NCI-H526 (cell line): ENCODE measurements around the gene DDC.
"Not testable (repeated sequence)": the region's sequence is repeated elsewhere in the genome, so short reads cannot be mapped to it uniquely, and the experiment has no call there.

ENCODE experiments used
- DNase-seq, 2 experiments: peaks; one replicate each; lab custom pipeline; 2025; lab: John Stamatoyannopoulos, UW

DDC gene

DNA sequence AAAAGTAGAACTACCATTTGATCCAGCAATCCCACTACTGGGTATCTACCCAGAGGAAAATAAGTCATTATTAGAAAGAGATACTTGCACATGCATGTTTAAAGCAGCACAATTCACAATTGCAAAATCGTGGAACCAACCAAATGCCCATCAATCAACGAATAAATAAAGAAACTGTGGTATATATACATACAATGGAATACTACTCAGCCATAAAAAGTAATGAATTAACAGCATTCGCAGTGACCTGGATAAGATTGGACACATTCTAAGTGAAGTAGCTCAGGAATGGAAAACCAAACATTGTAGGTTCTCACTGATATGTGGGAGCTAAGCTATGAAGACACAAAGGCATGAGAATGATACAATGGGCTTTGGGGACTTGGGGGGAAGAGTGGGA lies 45.9 kb downstream of the DDC start:
- DNase-seq: not testable (repeated sequence)

DNA sequence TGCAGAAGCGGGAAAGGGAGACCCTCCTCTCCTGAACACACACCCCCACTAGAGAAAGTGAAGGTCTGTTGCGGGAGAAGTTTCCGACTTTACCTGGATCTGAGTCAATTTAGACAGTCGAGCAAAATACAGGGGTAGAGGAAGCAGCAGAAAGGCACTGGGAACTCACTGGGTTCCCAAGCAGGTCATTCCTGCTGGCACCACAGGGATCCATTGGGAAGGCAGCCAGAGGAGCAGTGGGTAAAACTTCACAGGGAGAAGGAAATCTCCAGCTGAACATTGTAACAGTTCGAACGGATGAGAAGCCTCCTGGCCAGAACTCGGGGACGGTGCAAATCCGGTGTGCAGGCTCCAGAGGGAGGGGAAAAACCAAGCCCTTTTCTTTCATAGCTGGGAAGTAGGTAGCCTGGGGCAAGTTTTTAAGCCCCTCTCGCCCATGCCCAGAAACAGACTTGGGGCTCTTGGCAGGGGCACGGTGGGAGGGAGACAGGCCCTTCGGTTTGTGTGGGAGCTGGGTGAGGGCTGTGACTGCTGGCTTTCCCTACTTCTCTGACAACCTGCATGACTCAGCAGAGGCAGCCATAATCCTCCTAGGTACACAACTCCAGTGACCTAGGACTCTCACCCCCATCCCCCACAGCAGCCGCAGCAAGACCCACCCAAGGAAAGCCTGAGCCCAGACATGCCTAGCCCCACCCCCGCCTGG lies 51.9 kb downstream of the DDC start:
- DNase-seq: no peak

DNA sequence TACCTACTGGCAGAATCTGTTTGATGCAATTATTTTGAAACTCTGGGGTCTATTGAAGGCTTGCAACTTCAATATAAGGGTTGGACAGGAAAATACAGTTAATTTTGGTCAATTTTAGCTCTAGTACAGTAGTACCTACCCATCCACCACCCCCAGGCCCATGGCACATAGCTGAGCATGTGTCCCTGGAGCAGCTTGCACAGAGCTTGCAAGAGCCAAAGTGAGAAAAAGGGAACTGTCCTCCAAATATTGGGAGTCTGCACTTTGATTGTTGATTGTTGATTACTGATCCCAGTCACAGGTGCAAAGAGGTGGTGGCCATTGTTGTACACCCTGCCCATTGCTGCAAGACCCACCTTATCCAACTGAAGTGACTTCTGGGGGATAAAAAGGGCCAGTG lies 52.8 kb downstream of the DDC start:
- DNase-seq: no peak

DNA sequence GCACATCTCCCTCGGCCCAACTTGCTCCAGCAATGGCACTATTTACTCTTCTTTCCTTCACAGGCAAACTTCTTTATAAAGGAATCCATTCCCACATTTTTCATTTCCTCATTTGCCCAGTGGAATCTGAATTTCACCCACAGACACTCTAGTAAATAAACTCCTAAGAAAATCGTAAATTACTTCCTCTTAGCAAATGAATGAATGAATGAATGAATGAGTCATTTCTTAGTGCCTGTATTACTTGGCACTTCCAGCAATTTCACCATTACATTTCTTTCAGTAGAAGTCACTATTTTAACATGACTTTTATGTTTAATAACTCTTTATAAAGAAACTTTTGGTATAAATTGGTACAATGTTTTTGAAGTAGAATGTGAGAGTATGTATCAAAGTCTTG lies 55.7 kb downstream of the DDC start:
- no peak for DNase-seq

DNA sequence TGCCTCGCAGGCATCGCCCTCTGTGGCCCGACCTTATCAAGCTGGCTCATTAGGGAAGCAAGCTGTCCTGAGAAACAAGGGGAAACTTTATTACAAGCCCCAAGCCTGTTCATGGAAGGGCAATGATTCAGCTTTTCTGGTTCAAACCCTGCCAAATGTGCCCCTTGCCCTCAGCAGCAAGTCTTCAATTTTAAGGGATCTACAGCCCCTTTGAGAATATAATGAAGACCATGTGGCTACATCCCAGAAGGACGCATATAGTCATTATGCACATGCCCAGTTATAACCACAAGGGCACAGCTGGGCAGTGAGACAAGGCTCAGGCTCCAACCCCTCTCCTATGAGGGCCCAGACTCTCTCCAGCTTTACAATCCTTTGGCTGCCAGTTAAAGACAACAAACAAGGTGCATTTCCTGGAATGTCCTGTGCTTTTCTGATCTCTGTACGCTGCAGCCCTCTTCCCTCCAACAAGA lies 56.7 kb downstream of the DDC start:
- DNase-seq: no peak

DNA sequence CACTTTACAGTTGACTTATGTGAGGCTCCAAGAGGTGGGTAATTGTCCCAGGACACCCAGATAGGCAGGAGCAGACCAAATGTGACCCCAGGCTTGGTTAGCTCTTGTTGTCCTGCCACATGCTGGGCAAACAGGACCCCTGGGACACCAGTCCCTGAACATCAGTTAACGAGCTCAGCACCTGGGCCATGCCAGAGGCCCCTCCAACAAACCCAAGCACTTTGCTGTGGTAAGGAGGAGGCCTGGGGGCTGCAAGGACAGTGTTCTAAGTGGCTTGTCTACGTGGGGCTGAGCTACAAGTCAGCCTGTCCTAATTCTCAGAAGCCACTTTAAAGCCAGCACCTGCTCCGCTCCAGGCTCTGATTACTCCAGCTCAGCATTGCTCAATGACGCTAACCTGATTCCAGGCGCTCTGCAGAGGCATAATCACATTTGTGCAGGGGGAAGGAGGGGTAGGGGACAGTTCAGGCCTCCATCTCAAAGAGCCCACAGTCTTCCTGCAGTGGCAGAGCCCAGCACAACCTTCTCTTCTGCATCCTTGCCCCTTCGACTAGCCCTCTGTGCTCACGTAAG lies 57.2 kb downstream of the DDC start:
- DNase-seq: no peak

DNA sequence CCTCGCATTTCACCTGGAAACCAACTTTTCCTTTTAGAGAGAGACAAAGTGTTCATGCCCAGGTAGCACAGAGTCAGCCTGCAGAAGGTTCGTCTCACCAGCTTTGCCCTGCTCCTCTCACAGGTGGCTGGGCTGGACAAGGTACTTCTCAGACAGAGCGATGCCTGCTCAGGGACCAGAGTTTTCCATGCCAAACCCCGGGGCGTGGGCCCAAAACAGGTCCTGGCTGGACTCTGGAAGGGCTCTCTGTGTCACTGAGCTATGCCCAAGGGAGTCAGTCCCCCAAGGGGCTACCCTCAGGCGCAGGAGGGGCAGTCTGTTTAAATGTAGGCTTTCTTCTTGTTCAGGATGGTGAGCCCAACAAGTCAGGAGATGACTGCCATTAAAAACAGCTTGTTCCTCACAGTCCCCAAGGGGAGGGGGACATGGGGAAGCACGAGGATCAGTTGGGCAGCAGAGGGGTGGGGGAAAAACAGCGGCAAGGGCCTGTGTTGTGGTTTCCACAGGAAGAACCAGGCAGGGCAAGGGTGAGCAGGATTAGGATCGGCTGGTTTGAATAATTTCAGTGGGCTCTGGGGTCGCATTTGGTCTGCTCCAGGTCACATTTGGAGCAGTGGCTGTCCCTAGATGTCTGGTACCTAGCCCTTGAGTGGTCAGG lies 59.5 kb downstream of the DDC start:
- no peak for DNase-seq

DNA sequence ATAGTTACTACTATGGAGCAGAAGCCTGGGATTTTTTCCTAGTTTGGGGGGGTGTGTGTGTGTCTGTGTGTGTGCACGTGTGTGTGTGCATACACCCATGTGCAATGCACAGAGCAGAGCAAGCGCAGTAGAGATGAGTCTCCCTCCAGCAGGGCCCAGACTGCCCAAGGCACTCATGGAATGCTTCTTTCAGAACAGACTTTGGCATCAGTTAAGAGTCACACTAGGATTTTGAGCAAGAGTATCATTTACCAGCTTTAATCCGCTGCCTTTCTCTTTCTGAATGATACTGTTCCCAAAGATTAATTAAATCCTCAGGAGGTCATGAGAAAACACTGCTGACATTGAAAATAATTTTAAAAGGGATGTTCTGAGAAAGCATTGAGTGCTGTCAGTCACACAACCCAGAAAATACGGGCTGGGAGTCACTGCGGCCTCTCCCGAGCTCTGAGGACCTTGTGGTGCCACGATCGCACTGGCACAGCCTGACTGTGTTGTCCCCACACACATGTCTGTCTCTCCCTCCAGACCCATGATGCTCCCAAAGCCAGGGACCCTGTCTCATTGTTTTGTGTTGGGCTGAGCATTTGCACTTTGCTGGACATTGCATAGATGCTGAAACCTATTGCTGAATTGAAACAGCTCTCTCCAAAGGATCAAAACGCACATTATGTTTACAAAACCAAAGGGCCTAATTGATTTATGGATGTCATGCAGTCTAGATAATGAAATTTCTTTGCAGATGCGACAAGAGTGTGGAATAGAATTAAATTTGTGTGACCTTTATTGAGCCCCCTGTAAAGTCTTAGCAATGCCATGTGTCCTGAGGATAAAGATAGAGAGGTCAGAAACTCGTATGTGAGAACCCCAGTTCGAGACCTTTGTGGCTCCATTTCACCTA lies 60.3 kb downstream of the DDC start:
- no peak for DNase-seq

DNA sequence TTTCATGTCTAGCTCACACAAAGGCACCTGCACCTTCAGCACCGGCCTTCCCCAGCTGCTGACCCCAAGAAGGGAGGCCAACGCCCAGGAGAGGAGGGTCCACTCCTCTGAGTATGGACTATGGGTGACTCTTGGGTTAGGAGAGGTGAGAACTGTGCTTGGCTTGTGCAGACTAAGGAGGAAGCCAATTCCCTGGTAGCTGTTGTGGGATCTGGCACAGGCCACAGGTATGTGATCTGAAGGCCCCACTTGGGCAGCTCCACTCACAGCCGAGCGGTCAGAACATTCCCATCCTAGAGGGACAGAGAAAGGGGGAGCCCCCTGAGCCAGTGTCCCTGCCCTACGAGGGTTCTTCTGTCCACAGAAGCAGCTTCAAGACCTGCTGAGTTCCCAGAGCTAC lies 62.3 kb downstream of the DDC start:
- no peak for DNase-seq

DNA sequence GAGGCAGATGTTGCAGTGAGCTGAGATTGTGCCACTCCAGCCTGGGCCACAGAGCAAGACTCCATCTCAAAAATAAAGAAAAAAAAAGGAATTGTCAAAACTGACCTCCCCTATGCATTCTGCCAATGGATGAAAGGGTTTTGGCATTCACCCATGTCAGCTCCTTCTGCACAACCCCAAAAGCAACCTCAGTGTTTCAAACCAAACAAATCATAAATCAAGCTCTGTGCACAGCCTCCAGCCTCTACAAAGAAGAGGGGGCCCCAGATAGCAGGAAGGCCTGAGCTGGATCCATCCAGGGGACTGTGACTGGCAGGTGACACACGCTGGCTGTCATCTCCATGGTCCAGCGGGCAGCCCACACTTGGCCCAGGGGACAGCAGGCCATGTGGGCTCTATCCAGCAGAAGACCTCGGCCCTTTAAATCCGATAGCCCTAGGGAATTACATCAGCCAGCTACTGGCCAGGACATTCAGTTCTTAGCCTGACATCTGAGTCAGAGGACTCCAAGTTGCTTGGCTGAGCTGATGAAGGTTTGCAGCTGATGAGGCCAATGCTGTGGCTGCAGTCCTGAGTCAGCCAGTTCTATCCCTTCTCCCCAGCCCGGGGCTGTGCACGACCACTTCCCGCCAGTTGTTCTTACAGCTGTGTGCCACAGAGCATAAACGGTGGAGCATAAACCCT lies 63.1 kb downstream of the DDC start:
- DNase-seq: no peak

DNA sequence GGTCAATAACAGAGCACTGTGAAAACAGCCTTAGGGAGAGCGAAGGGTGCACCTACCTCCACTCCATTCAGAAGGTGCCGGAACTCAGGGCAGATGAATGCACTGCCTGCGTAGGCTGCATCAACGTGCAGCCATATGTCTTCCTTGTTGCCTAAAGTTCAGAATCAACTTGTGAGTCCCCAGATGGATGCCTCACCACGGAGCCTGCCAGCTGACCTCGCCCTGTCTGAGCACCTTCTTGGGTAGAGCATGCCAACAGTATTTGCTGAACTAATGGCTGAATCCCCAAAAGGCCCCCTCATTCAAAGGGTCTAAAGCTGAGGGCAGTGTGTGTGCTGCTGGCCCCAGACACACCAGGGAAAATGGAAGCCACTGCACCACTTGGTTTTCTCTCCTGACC lies 66.1 kb downstream of the DDC start:
- DNase-seq: no peak

DNA sequence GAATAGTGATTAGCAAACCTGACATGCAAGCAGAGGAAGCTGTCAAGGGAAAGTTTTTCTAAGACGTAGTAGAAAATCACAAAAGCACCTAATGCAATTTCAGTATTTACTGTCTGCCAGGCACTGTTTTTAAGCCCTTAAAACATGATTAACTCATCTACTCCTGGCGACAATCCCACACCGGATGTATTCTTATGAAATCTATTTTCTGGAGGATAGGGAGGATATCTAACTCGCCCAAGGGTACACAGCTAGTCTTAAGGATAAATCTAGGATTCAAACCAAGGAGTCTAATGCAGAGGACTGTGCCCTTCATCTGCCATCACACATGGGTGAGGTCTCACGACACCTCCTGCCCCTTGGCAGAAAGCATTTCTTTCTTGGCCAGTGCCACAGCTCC lies 67.2 kb downstream of the DDC start:
- no peak for DNase-seq

DNA sequence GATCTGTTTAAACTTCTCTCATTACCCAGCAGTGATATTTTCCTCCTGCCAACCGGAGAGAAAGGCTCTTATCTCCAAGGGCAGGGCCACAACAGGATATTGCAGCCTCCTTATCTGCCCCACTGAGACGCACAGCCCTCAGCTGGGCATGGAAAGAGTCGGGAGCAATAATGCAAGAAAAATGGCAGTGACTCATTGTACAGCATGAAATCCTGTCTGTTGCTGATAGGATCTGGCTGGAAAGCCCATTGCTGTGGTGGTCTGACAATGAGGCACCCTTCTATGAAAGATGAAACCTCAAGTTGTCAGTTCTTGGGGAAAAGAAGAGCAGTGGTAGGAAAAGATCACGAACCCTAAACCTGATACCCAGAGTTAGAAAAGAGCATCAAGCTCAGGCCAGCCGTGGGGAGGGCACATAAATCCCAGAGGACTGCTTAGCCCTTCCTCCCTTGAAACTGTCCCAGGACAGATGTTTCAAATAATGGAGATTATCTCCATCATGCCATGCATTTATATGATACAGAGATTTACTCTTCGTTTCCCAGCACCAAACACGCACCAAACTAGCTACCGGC lies 68.0 kb downstream of the DDC start:
- no peak for DNase-seq

DNA sequence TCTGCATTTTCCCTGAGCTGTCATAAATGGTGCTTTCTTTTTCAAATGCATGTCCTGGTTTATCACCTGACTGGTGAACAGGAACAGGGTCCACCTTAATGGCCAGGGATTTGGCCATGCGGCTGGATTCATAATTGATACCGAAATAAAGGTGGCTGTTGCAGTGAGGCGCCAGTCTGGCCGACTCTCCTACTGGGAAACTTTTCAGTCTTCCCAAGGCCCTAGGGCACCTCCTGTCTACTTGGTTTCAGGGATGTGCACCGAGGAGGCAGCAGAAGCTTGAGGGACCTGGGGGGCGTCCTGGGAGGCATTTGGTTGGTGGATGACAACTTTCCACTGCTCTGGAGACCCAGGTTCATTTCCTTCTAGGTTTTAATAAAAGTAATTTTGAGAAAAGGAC lies 68.6 kb downstream of the DDC start:
- DNase-seq: no peak

DNA sequence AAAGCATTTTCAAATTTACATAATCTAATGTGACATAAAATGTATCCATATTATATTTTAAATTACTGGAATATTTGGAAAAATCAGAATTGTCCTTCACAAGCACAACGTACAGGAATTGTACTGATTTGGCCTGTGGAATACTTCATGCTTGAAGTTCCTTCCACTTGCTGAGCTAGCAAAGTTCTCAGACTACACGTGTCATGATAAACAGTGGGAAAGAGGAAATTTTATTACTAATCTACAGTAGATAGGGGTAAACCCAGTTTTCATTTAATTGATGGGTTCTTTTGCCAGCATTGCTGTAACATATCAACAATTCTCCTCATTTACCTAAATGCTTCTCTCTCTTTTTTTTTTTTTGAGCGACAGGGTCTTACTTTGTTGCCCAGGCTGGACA lies 69.5 kb downstream of the DDC start:
- DNase-seq: no peak

DNA sequence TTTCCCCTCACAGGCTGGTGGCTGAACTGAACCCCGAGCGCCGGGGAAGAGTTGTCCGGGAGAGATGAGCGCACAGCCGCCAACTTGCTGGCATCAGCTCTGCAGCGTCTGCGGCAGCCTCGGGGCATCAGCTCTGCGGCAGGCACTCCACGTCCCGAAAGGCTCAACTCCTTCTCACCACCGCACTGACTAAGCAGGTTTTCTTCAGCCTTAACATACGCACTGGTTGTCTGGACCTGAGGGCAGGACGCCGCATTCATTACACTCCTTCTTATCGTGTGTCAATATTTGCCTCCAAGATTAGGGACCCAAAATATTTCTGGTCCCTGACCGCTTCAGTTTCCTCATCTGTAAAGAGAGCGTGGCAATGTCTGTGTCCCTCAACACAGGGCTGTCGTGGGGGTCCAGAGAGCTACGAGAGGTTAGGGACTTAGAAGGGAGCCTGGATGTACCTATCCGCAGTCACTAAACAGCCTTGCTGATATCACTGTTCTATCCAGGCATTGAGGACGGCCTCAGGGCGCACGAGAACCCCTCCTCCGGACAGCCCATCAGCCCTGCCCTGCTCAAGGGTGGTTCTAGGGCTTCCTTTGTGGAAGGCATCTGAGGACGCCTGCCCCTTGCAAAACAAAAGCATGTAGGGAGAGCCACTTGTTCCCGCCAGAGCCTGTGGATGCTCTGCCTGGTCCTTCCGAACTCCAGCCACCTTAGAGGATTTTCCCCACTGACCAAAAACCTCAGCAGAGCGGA lies 72.3 kb downstream of the DDC start:
- DNase-seq: no peak

DNA sequence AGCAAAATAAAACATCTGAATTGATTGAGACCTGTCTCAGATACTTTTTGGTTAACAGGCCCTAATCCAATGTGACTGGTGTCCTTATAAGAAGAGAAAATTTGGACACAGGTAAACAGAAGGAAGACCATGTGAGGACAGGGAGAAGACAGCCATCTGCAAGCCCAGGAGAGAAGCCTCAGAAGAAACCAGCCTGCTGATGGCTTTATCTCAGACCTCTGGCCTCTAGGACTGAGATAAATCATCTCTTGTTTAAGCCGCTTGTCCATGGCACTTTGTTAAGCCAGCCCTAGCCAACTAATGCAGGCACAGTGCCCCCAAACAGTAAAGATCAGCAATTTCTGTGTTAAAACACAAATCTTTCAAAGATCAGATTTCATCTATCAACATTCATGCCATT lies 73.3 kb downstream of the DDC start:
- DNase-seq: no peak

DNA sequence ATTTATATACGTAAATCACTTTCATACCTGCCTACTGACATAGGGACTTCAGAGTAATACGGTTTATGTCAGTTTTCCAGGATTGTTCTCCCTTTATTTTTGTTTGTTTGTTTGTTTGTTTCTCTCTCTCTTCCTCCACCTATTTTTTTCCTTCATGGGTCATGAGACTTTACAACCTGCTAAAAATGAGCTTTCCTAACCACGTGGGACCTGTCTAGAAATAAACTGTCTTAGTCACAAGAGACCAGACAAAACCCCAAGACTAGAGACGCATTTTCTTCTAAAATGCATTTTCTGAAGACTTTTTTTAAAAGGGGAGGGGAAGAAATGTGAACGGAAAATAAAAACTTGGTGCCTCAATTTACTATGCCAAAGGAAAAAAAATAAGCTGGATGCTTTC lies 74.0 kb downstream of the DDC start:
- no peak for DNase-seq

DNA sequence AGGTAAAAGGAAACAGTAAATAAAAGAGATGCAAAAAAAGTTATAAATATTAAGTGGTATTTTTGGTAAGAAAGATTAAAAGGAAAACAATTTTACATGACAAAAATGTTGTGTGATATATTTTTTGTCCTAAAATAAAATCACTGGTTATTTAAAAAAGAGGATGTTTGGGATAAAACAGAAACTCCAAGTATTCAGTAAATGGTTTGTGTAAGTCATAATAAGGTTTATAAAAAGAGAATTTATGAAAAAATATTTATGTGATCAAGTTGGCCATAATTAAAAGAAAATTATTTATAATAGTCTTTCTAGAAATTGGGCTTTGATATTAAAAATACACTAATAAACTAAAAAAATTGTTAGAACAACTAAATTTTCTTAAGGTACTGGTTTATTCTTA lies 76.8 kb downstream of the DDC start:
- DNase-seq: no peak

DNA sequence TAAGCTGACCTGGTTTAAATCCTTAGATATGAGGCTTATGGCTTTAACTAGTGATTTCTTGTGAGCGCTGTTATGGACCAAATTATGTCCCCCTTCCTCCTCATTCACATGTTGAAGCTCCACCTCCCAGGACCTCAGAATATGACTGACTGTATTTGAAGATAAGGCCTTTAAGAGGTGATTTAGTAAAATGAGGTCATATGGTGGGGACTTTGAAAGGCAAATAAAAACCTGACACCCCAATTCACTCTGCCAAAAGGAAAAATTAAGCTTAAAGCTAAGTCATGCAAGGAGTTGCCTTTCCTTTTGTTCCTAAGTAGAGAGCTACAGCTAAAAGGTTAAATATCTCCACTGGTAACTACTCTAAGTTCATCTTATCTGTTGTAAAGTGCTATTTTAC lies 78.7 kb downstream of the DDC start:
- no peak for DNase-seq

DNA sequence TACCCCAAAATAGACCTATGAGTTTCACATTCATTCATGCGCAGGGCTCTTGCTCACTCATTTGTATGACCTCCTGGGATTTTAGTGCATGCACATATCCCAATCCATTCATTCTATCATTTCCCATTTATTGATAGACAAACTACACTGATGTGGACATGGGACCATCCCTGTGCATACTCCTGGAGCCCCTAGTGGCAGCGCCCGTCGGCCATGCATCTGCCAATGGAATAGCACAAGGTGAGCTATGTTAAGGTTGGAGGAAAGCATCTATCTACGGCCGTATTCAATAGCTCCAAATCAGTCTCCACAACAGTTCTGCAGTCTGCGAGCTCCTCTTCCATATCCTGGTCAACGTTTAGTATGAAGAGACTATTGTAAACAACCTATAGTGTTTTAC lies 83.3 kb downstream of the DDC start:
- no peak for DNase-seq
